Activated CD4-positive, CD25-positive, alpha-beta regulatory T cell treated with anti-CD3 and anti-CD28 coated beads, Interleukin-2, amount 50 U/mL, for 24 hours (primary cell): Measurements from ENCODE around the gene AK5.

Experiments used
- ATAC-seq, 2 donors: fragments of 150-1000 bp; cut with Tn5 transposase; one replicate each; pipeline ENCODE4 v1.10.0; 2021; ENCODE audit warnings: mild to moderate bottlenecking in 1 of 2, moderate library complexity in 1 of 2

Gene AK5

DNA sequence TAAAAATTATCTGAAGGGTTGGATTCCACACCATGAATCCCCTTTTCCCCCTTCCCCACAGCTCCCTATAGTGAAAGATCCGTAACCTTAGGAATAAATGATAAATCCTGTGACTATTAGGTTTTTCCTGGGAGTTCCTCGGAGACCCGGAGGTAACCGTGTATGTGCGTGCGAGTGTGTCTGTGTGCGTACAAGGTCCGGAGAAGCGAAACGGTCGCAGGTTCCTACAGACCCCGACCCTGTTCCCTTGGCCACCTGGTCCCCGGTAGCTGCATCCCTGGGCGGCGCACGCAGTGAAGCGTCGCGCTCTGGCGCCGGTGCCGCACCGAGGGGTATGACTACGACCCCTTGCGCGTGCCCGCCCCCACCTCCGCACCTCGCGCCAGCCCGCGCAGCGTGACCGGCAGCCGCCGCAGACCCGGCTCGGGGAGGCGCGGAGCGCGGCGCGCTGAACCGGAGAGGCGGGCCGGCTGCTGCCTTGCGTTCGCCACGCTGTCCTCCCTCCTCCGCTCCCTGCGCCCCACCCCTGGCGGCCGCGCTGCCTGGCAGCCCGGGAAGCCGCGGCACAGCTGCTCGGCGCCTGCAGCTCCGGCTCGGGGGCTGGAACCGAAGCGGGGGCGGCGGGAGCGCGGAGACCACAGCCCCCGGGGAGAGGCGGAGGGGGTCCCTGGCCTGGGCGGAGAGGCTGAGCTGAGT lies at the start of gene AK5:
AK5 (plus strand) TSS at position 529 of the 696 bp plus-strand sequence. CDS start 295 bp downstream, outside the sequence.
- peak; percentile 76 to 82 for ATAC-seq

GRCh38 chr1:77232829-77233228 lies 49.0 kb upstream of the AK5 start:
- ATAC-seq: no peak

GRCh38 chr1:77234096-77234495 lies 47.7 kb upstream of the AK5 start:
- ATAC-seq: no peak

DNA sequence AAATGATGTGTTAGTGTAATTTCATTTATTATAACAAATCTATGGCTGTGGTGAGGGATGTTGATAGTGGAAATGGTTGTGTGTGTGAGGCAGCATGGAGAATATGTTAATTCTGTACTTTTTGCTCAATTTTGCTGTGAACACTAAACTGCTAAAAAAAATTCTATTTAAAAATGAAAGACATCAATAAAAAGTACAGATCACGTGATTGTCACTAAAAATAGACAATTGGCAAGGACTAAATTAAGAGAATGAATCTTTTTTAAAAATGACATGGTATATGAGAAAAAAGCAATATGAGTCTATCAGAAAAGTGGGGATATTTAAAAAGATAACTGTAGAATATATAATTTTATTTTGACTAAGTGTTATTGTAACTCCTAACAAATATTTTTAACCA lies 46.9 kb upstream of the AK5 start:
- no peak for ATAC-seq

- ATAC-seq: peak in 1 of 2 donors; percentile 30
Measured at GRCh38 chr1:77238462-77238861, 43.4 kb upstream of the AK5 start.

DNA sequence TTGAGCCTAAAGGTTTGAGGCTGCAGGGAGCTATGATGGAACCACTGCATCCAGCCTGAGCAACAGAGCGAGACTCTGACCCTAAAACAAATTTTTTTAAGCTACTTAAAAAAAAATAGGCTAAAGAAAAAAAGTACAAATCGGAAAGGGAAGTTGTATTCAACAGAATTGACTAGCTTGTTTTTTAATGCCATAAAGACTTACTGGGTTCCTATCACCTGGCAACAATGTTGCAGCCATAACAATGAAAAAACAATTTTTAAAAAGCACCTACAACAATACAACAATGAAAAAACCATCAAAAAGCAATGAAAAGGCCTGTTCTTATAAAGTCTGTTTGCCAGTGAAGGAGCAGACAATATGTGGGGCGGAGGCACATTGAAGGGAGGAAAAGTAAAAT lies 42.5 kb upstream of the AK5 start:
- ATAC-seq: no peak

DNA sequence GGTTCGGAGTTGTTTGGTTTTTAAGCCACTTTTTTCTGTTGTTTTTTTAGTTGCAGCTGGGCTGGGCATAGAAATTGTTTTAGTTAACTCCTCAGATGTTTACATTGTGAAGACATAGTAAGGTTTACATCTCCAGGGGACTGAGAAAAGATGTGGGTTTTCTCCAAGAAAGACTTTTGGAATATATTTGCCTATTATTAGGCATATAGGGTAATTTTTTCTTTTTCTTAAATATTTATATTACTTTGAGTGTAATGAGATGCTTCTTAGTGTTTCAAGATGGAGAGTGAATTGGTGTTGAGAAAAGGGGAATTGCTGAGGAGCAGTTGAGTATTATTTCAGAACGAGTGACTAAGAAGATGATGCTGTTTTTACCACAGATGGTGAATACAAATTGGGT lies 36.0 kb upstream of the AK5 start:
- no peak for ATAC-seq

GRCh38 chr1:77250126-77250525 lies 31.7 kb upstream of the AK5 start:
- no peak for ATAC-seq

- ATAC-seq: no peak
Measured at GRCh38 chr1:77253211-77253610, 28.6 kb upstream of the AK5 start.

DNA sequence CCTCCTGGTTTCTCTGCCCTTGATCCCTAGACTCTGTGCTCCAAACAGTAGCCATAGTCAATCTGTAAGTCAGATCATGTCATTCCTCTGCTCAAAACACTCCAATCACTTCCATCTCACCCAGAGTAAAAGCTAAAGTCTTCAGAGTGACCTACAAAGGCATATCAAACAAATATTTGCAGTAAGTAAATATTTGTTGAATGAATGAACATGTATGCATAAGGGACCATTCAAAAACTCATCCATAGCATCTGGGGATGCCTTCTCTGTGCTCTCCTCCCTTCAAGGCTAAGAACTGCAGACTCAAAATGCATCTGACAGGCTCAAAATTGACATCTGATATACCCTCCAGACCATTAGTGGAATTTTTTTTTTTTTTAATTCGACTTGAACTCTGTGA lies 18.1 kb upstream of the AK5 start:
- ATAC-seq: no peak

DNA sequence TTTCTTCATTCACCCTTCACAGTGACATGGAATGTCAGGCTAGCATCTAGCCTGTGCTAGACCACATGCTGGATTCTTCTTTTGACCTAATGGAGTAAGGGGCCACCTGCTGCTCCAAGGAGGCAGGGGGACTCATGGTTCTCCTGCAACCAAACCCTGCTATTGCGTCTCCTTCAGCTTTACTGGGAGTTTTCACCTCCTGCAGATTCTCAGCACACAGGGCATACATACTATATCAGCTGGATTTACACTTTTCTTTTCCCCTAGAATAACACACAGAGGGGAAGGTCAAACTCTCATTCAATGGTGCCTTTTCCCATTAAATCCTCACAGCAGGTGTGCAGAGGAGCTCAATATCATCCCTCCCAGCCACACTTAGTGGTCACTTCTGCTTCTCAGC lies 16.6 kb upstream of the AK5 start:
- no peak for ATAC-seq

DNA sequence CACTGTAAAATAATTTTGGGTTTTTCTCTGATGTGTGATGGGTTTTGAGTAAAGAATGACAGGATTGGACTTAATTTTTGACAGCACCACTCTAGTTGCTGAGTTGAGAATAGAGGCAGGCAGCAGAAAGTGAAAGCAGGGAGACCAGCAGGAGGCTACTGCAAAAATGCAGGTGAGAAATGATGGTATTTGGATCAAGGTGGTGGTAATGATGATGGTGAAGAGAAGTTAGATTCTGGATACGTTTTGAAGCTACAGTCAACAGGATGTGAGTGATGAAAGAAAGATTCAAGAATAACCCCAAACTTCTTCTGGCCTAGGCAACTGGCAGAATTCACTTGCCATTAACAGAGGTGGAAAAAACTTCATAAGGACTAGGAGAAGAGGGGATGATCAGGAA lies 14.8 kb upstream of the AK5 start:
- no peak for ATAC-seq

DNA sequence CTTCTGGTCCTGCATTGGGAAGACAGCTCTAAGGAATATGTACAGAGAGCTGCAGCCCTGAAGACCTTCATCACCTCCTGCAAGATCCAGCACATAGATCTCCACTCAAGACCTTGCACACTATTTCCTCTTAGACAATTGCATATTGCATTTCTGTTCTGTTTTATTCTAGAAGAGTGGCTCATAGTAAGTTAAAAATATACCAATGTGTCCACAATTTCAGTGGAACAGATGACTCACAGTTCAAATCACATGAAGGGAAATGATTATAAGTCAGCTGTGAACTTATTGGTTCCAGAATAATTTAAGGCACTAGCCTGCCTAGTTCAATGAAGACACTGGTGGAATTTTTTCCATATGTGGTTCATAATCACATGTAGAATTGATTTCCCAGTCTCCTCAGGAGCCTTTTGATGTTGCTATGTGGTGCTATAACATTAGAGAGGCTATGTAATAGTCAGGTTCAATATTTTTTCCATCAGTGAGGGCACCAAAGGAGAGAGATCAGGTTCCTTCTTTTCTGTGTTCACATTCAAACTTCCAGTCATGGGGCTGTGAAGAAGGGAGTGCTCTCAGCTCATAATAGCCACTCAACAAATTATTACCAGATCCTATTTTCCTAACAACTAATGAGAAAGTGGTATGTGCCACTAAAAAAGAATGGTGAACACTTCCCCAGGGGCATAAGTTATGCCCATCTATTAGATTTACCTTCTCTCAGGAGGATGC lies 9.8 kb upstream of the AK5 start:
- ATAC-seq: no peak

DNA sequence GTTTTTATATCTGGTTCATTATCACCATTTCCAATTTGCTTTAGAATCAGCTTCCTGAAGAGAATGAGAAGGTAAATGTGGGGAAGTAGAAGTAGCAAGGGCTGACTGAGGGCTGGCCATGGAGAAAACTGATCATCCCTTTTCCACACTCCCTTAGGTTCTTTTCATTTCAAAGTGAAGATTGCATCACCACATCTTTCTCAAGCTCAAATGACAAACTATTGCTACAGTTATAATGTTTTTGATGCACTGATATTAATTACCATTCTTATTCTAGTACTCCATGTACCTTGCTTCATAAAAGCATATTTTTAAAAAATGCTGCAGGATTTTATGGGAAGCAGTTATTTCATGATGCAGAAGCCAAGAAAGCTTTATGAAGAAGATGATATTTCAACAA lies 7.9 kb upstream of the AK5 start:
- ATAC-seq: no peak

GRCh38 chr1:77275194-77275593 lies 6.6 kb upstream of the AK5 start:
- no peak for ATAC-seq

- ATAC-seq: no peak
Measured at GRCh38 chr1:77276941-77277340, 4.9 kb upstream of the AK5 start.

- ATAC-seq: no peak
Measured at GRCh38 chr1:77279929-77280328, 1.9 kb upstream of the AK5 start.

DNA sequence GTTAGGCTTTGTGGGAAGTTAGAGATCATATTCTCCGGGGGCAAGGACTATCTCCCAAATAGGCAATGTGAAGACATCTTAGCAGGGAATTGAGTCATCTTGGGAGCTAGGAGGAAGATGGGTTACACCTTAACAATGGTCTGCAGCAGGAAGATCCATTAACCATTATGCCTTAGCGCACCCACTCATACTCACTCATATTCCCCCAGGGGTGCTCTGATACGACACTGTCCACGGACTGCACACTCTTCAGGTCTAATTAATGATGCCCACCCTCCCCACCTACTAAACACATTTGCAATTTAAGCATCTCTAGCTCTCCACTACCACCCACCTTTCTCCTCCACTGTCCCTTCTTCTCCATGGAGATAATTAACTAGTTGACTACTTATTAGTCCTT lies 857 bp upstream of the AK5 start:
- no peak for ATAC-seq

GRCh38 chr1:77282187-77282865 lies 507 bp downstream of the AK5 start:
- peak; percentile 60 for ATAC-seq

DNA sequence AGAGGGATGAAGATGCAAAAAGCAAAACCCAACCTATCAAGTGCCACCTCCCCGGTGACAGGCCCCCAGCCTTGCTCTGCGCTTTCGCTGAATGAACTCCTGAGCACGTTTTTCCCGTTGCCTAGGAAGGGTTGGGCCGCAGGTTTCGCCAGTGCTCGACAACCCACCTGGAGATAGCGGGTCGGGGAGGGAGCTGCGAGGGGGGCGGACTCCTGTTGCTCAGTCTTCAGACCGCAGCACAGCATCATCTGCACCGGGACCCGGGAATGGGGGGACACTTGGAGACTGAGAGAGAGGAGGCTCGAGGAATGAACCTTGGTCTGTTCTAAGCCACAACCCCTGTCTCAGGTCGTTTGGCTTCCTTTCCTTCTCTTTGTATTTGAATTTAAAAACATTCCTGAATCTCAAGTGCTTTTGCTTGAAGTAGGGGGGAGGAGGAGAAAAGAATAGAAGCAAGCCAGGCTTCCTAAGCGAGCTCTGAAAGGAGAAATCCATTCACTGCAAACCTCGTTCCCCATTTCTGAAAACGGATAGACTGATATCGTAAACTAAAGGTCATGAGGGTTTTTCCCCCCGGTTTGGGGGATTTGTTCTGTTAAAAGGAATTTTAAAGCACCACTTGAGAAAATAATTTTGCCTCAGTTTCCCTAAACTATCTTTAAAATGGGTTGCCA lies 1.2 kb downstream of the AK5 start:
- ATAC-seq: peak; percentile 14 to 29

DNA sequence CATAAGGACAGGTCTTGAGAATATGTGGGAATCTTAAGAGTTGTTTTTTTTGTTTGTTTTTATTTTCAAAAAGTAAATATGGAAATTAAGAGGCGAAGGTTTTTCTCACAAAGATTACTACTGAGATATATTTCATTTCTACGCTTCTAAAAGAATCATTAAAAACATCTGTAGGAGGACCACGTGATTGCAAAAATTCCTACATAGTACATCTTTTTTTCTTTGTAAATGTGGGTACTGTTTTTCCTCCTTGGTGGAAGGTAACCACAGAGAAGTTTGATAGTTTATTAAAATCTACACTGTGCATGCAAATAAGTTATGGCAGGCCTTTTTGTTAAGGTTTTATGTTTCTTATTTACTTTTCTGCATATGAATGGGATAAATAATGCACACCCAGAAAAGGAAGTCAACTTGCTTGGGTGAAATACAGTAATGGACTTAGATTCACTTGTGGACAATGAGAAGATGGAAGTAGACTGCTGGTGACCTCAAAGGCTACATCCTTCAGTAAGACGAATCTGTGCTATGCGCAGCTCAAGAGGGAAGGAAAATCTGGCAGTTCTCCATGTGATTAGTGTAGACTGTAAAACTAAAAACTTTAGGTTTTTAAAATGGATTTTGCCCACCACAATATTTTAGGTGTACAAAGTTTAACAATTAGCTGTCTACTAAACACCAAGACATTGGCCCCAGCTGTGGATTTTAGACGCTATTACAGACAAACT lies 2.0 kb downstream of the AK5 start:
- no peak for ATAC-seq

DNA sequence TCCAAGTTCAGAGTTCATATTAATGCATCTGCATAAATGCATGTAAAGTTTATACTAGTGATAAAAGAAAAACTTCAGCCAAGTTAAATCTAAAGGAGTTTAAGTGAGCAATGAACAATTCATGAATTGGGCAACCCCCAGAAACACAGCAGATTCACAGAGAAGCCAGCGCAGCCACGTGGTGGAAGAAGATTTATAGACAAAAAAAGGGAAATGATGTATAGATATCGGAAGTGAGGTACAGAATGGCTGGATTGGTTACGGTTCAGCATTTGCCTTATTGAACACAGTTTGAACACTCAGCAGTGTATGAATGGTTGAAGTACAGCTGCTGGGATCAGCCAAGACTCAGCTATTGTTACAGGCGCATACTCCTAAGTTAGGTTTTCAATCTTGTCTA lies 5.7 kb downstream of the AK5 start:
- ATAC-seq: no peak

- ATAC-seq: no peak
Measured at GRCh38 chr1:77288275-77288674, 6.5 kb downstream of the AK5 start.
